Measurements from ENCODE around the gene NDUFS3. TPM values are rescaled to one million over a fixed set of nuclear protein-coding genes. Genes with fewer than 3 reads are reported as not detected.

NDUFS3 gene
- polyA plus RNA-seq, 1 donor (not counting 4 experiments of a cell fraction or from before 2014, with no cell fraction given), result 119 TPM

- no peak for FAIRE-seq
- Histone ChIP-seq H2AFZ (ENCODE audit: control insufficient read depth, low read length) (no peak overlapping the region), H3K79me2 (ENCODE audit: control insufficient read depth, insufficient read depth, low read length) (peaks cover 99% of the 10 kb centered on the region)
Observed at GRCh38 chr11:47531666-47532065, 47.2 kb upstream of the NDUFS3 start.

GRCh38 chr11:47532597-47533213 is 46.2 kb upstream of the NDUFS3 start:
- dilution Hi-C loops (cut with MboI; ENCODE audit: extremely low pct_ligation_motif_present, low sequenced_read_pairs), result no loop called here
- H3K36me3 ChIP-seq (ENCODE audit: control insufficient read depth in 2 of 2, extremely low read depth in 1 of 2, insufficient read depth in 2 of 2, low read length in 2 of 2), result peaks cover 4 to 5% of the 10 kb centered on the region in 2 experiments

More at GRCh38 chr11:47531666-47532065, 47.2 kb upstream of the NDUFS3 start:
- no peak for DNase-seq (ENCODE audit: low read depth, low spot score)
- Histone ChIP-seq H3K4me2 (ENCODE audit: control insufficient read depth, extremely low read depth, insufficient read depth, low read depth, low read length) (no peak overlapping the region), H4K20me1 (ENCODE audit: control insufficient read depth, extremely low read depth, insufficient read depth, low read length) (peaks cover 16% of the 10 kb centered on the region), H3K27ac (ENCODE audit: control insufficient read depth, insufficient read depth, low read length) (no peak overlapping the region), H3K27me3 (ENCODE audit: control insufficient read depth, extremely low read depth, insufficient read depth, low read length) (no peaks in the 10 kb centered on the region), H3K36me3 (ENCODE audit: control insufficient read depth in 2 of 2, extremely low read depth in 1 of 2, insufficient read depth in 2 of 2, low read length in 2 of 2) (peaks cover 2 to 4% of the 10 kb centered on the region in 2 experiments), H3K9ac (ENCODE audit: control insufficient read depth, extremely low read depth, insufficient read depth, low read length) (no peak overlapping the region), H3K9me3 (ENCODE audit: control insufficient read depth, low read depth, low read length) (no peaks in the 10 kb centered on the region), H3K4me1 (ENCODE audit: control insufficient read depth, extremely low read depth, insufficient read depth, low read length) (no peaks in the 10 kb centered on the region), H3K9me1 (ENCODE audit: control insufficient read depth, extremely low read depth, insufficient read depth, low read length) (no peaks in the 10 kb centered on the region), H3K4me3 (ENCODE audit: control insufficient read depth in 2 of 3, extremely low read depth in 1 of 3, insufficient read depth in 2 of 3, low read depth in 1 of 3, low read length in 3 of 3) (no peak overlapping the region)
- TF ChIP-seq CTCF (optimal IDR thresholded peaks at IDR 0.05 in 1 of 3, IDR thresholded peaks at IDR 0.05 in 1 of 3, conservative IDR thresholded peaks at IDR 0.05 in 1 of 3; ENCODE audit: extremely low read depth in 1 of 3, insufficient read depth in 2 of 3, low read length in 3 of 3), result no peak
- no peak for TF ChIP-seq EZH2 (IDR thresholded peaks at IDR 0.05; ENCODE audit: low read length)
- dilution Hi-C loops (cut with MboI; ENCODE audit: extremely low pct_ligation_motif_present, low sequenced_read_pairs), result no loop called here

More at GRCh38 chr11:47532597-47533213, 46.2 kb upstream of the NDUFS3 start:
- no peak for FAIRE-seq
- DNase-seq (ENCODE audit: low read depth, low spot score), result no peak
- Histone ChIP-seq H3K9ac (ENCODE audit: control insufficient read depth, extremely low read depth, insufficient read depth, low read length) (no peak overlapping the region), H3K4me2 (ENCODE audit: control insufficient read depth, extremely low read depth, insufficient read depth, low read depth, low read length) (no peak overlapping the region), H3K9me1 (ENCODE audit: control insufficient read depth, extremely low read depth, insufficient read depth, low read length) (no peaks in the 10 kb centered on the region), H3K79me2 (ENCODE audit: control insufficient read depth, insufficient read depth, low read length) (peaks cover 100% of the 10 kb centered on the region), H2AFZ (ENCODE audit: control insufficient read depth, low read length) (no peak overlapping the region), H3K27ac (ENCODE audit: control insufficient read depth, insufficient read depth, low read length) (no peak overlapping the region), H4K20me1 (ENCODE audit: control insufficient read depth, extremely low read depth, insufficient read depth, low read length) (peaks cover 21% of the 10 kb centered on the region), H3K9me3 (ENCODE audit: control insufficient read depth, low read depth, low read length) (no peaks in the 10 kb centered on the region), H3K4me1 (ENCODE audit: control insufficient read depth, extremely low read depth, insufficient read depth, low read length) (peaks cover 2% of the 10 kb centered on the region), H3K27me3 (ENCODE audit: control insufficient read depth, extremely low read depth, insufficient read depth, low read length) (no peaks in the 10 kb centered on the region), H3K4me3 (ENCODE audit: control insufficient read depth in 2 of 3, extremely low read depth in 1 of 3, insufficient read depth in 2 of 3, low read depth in 1 of 3, low read length in 3 of 3) (no peak overlapping the region)
- TF ChIP-seq EZH2 (IDR thresholded peaks at IDR 0.05; ENCODE audit: low read length) (no peak), CTCF (optimal IDR thresholded peaks at IDR 0.05 in 1 of 3, IDR thresholded peaks at IDR 0.05 in 1 of 3, conservative IDR thresholded peaks at IDR 0.05 in 1 of 3; ENCODE audit: extremely low read depth in 1 of 3, insufficient read depth in 2 of 3, low read length in 3 of 3) (no peak)
